A549 (cell line): Measurements from ENCODE around the gene SREBF1. TPM values are rescaled to one million over a fixed set of nuclear protein-coding genes. Genes with fewer than 3 reads are reported as not detected.

Experiments used
- ATAC-seq, 2 experiments: fragments of 200-7000 bp in 1 of 2; fragments of >200 bp in 1 of 2; cut with Nextera tagmentation in 1 of 2; cut with Tn5 transposase in 1 of 2; 3 replicates each; pipeline versions ENCODE4 v1.8.0 to v1.9.1; 2018 to 2020; ENCODE audit warnings: mild to moderate bottlenecking in 1 of 2, moderate library complexity in 1 of 2
- CTCF ChIA-PET: fragments of 300-600 bp; sonication (Branson Sonifier 250); formaldehyde crosslinking; extraction: SDS; loops from one replicate; lab custom pipeline; 2021; ENCODE audit warnings: antibody characterized with exemption, inconsistent platforms; lab: Yijun Ruan, JAX
- POLR2A ChIA-PET: fragments of 350-600 bp; formaldehyde crosslinking; extraction: SDS; loops from one replicate; lab custom pipeline; 2021; ENCODE audit warnings: antibody characterized with exemption, inconsistent platforms; lab: Yijun Ruan, JAX
- DNase-seq, 2 experiments: peaks; one replicate each; pipeline versions ENCODE4 v3.0.0 to v3.0.0-alpha.2; 2011 to 2016; ENCODE audit warnings: low read depth in 1 of 2, low spot score in 1 of 2
- FAIRE-seq: peaks from 2 replicates; lab custom pipeline; 2011; peaks lifted over from hg19 to GRCh38; lab: Jason Lieb, UNC
- H3K27ac ChIP-seq, 2 experiments: fragments of >200 bp; sonication (Bioruptor Twin); formaldehyde crosslinking; 3 replicates each; pipeline ENCODE4 v1.5.1; 2016 to 2017
- H3K4me1 ChIP-seq: fragments of >200 bp; sonication (Bioruptor Twin); formaldehyde crosslinking; 3 replicates; pipeline ENCODE4 v1.6.1; 2016
- H3K4me2 ChIP-seq: fragments of >200 bp; sonication (Bioruptor Twin); formaldehyde crosslinking; 3 replicates; pipeline ENCODE4 v1.6.1; 2016
- H3K4me3 ChIP-seq: fragments of >200 bp; sonication (Bioruptor Twin); formaldehyde crosslinking; 3 replicates; pipeline ENCODE4 v1.5.1; 2016
- H3K9me3 ChIP-seq: fragments of >200 bp; sonication (Bioruptor Twin); formaldehyde crosslinking; 3 replicates; pipeline ENCODE4 v1.6.1; 2016
- ATOH8 ChIP-seq: fragments of 250-450 bp; sonication (Bioruptor Pico); IDR thresholded peaks from 2 replicates; pipeline ENCODE4 v1.5.0; 2020; ENCODE audit warnings: low read depth, mild to moderate bottlenecking, moderate library complexity
- CEBPB ChIP-seq, 2 experiments: fragments of >200 bp in 1 of 2; sonication (Bioruptor Twin) in 1 of 2; formaldehyde crosslinking in 1 of 2; IDR thresholded peaks; 2 replicates each; pipeline ENCODE4 v1.6.1; 2012 to 2016
- CHD2 ChIP-seq: fragments of 150-350 bp; IDR thresholded peaks from 2 replicates; pipeline ENCODE4 v1.6.1; 2014; ENCODE audit warnings: low read length; ENCODE audit not compliant: partially characterized antibody
- CHD4 ChIP-seq: fragments of 200-600 bp; sonication (generic); IDR thresholded peaks from 2 replicates; pipeline ENCODE4 v1.6.1; 2016; ENCODE audit warnings: antibody characterized with exemption, mild to moderate bottlenecking, borderline replicate concordance
- EHF ChIP-seq: fragments of 250-450 bp; sonication (Bioruptor Pico); IDR thresholded peaks from 2 replicates; pipeline ENCODE4 v1.5.0; 2020; ENCODE audit warnings: mild to moderate bottlenecking
- EHMT2 ChIP-seq: fragments of 200-600 bp; sonication (generic); IDR thresholded peaks from 2 replicates; pipeline ENCODE4 v1.6.1; 2016; ENCODE audit warnings: antibody characterized with exemption, low read depth, mild to moderate bottlenecking, moderate library complexity
- FOSB ChIP-seq: fragments of 250-450 bp; sonication (Bioruptor Pico); IDR thresholded peaks from 2 replicates; pipeline ENCODE4 v1.5.0; 2020; ENCODE audit warnings: mild to moderate bottlenecking, moderate library complexity
- FOSL2 ChIP-seq, 2 experiments: fragments of 450-650 bp in 1 of 2; fragments of >200 bp in 1 of 2; sonication (Bioruptor Twin) in 1 of 2; formaldehyde crosslinking; IDR thresholded peaks; 2 replicates each; pipeline versions ENCODE4 v1.5.0 to v1.6.1; 2016 to 2020; ENCODE audit warnings: mild to moderate bottlenecking in 1 of 2, moderate library complexity in 1 of 2
- FOXS1 ChIP-seq: fragments of 250-450 bp; sonication (Bioruptor Pico); IDR thresholded peaks from 2 replicates; pipeline ENCODE4 v1.5.0; 2020; ENCODE audit warnings: mild to moderate bottlenecking, moderate library complexity
- GATA3 ChIP-seq: IDR thresholded peaks from 2 replicates; pipeline ENCODE4 v1.6.1; 2012; ENCODE audit warnings: borderline replicate concordance
- HES2 ChIP-seq: fragments of >200 bp; sonication (Bioruptor Twin); formaldehyde crosslinking; IDR thresholded peaks from 2 replicates; pipeline ENCODE4 v1.6.1; 2016
- HMGXB4 ChIP-seq: fragments of 250-450 bp; sonication (Bioruptor Pico); IDR thresholded peaks from 2 replicates; pipeline ENCODE4 v1.5.0; 2021; ENCODE audit warnings: mild to moderate bottlenecking, moderate library complexity, borderline replicate concordance
- HOXB13 ChIP-seq: fragments of 250-450 bp; sonication (Bioruptor Pico); IDR thresholded peaks from 2 replicates; pipeline ENCODE4 v1.5.0; 2020; ENCODE audit warnings: low read depth, mild to moderate bottlenecking, moderate library complexity
- KDM1A ChIP-seq: fragments of 200-600 bp; sonication (generic); IDR thresholded peaks from 2 replicates; pipeline ENCODE4 v1.6.1; 2016; ENCODE audit warnings: low read depth, mild to moderate bottlenecking
- MAX ChIP-seq: IDR thresholded peaks from 2 replicates; pipeline ENCODE4 v1.6.1; 2012
- NFE2L2 ChIP-seq: fragments of 150-350 bp; conservative IDR thresholded peaks from 2 replicates; pipeline ENCODE4 v1.6.1; 2014; ENCODE audit warnings: low read length
- NPAS2 ChIP-seq: fragments of 250-450 bp; sonication (Bioruptor Pico); IDR thresholded peaks from 2 replicates; pipeline ENCODE4 v1.8.0; 2022; ENCODE audit warnings: mild to moderate bottlenecking, moderate library complexity, borderline replicate concordance
- PHF8 ChIP-seq: fragments of 200-600 bp; sonication (generic); IDR thresholded peaks from 2 replicates; pipeline ENCODE4 v1.6.1; 2016; ENCODE audit warnings: low read depth, mild to moderate bottlenecking, antibody characterized with exemption, moderate library complexity, borderline replicate concordance
- POLR2AphosphoS2 ChIP-seq: conservative IDR thresholded peaks from 2 replicates; pipeline ENCODE4 v1.6.1; 2012; ENCODE audit warnings: low read length, improper control_type of control experiment, inconsistent platforms
- RAD21 ChIP-seq, 2 experiments: fragments of >200 bp in 1 of 2; sonication (Bioruptor Twin) in 1 of 2; formaldehyde crosslinking in 1 of 2; IDR thresholded peaks in 1 of 2; conservative IDR thresholded peaks in 1 of 2; 2 replicates in 1 of 2; 3 replicates in 1 of 2; pipeline ENCODE4 v1.6.1; 2012 to 2018; ENCODE audit warnings: inconsistent platforms in 1 of 2
- RNF2 ChIP-seq: fragments of 200-600 bp; sonication (generic); IDR thresholded peaks from 2 replicates; pipeline ENCODE4 v1.6.1; 2016; ENCODE audit warnings: low read depth, mild to moderate bottlenecking, antibody characterized with exemption, moderate library complexity, borderline replicate concordance
- SREBF2 ChIP-seq: fragments of 450-650 bp; IDR thresholded peaks from 2 replicates; pipeline ENCODE4 v1.6.1; 2014; ENCODE audit warnings: mild to moderate bottlenecking, moderate library complexity
- TFCP2L1 ChIP-seq: fragments of 250-450 bp; sonication (Bioruptor Pico); IDR thresholded peaks from 2 replicates; pipeline ENCODE4 v1.5.0; 2021; ENCODE audit warnings: mild to moderate bottlenecking
- TP53 ChIP-seq: fragments of 250-450 bp; sonication (Bioruptor Pico); IDR thresholded peaks from 2 replicates; pipeline ENCODE4 v1.5.0; 2021; ENCODE audit warnings: mild to moderate bottlenecking, moderate library complexity
- ZFP36 ChIP-seq: fragments of 450-650 bp; IDR thresholded peaks from 2 replicates; pipeline ENCODE4 v1.6.1; 2014; ENCODE audit warnings: borderline replicate concordance; ENCODE audit not compliant: partially characterized antibody
- ZSCAN20 ChIP-seq: fragments of 250-450 bp; sonication (Bioruptor Pico); IDR thresholded peaks from 2 replicates; pipeline ENCODE4 v1.8.0; 2022; ENCODE audit warnings: mild to moderate bottlenecking, moderate library complexity
- WGBS: methylation state at CpG from one replicate; pipeline ENCODE4 v1.1.6; 2017; ENCODE audit errors: missing lambda C conversion rate; 5-methylcytosine and 5-hydroxymethylcytosine counted together
- polyA plus RNA-seq, 4 experiments: library from polyadenylated mRNA; depleted of rRNA in 3 of 4; stranded (reverse); fragments of >200 nt; fragmentation: RNase III in 1 of 4; extraction: RNeasy Plus Mini Kit Qiagen cat#74134 plus additional on column Dnase treatment in 1 of 4; gene quantifications; 2 replicates in 3 of 4; 3 replicates in 1 of 4; pipeline ENCODE4 v1.2.3, GENCODE V29; 2011 to 2017

The SREBF1 gene
- polyA plus RNA-seq, 2 of the 4 experiments (the other 2 are of a cell fraction), result 47.4 to 159 TPM

- TF ChIP-seq HES2 (no peak), HOXB13 (CRISPR knock-in tag) (peak; percentile 84), PHF8 (peak; percentile 68; the same call in 1 of the 2 replicates), NFE2L2 (no peak), EHMT2 (no peak), MAX (peak; percentile 90), NPAS2 (CRISPR knock-in tag) (peak; percentile 67), FOXS1 (peak; percentile 73; the same call in 1 of the 2 replicates), RAD21 (conservative IDR thresholded peaks at IDR 0.05 in 1 of 2, IDR thresholded peaks at IDR 0.05 in 1 of 2) (no peak; a peak in 1 of 5 replicates)
Observed at GRCh38 chr17:17839791-17840707, 3.3 kb upstream of the SREBF1 start (continued).

GRCh38 chr17:17837966-17838962 lies 1.5 kb upstream of the SREBF1 start:
- peak overlapping the region; percentile 98 for H3K27ac ChIP-seq
- DNase-seq, result peak; percentile 77 to 85
- peak overlapping the region; percentile 93 for H3K4me2 ChIP-seq
- ChIA-PET CTCF (interaction anchor here (0.6 to 22.1 kb wide), 11 partner anchors 10 to 196 kb away, joined by 3 to 402 read pairs (median 4); no protein-coding TSS in a partner anchor), POLR2A (interaction anchor here (0.7 to 5.7 kb wide), 12 partner anchors 10 to 156 kb away, joined by 3 to 105 read pairs (median 10); no protein-coding TSS in a partner anchor)
- 47% methylated on average over 11 of the region's 11 CpGs for WGBS
- peaks cover 74% of the 10 kb centered on the region for H3K4me1 ChIP-seq
- TF ChIP-seq POLR2AphosphoS2, result peak; percentile 46; the same call in 1 of the 2 replicates
- TF ChIP-seq NFE2L2, result no peak
- TF ChIP-seq FOSL2 (IDR thresholded peaks at IDR 0.05), result no peak
- no peak for TF ChIP-seq FOSL2 (CRISPR knock-in tag; IDR thresholded peaks at IDR 0.05)
- peak; percentile 85 for TF ChIP-seq KDM1A
- TF ChIP-seq ZFP36, result peak; percentile 73
- TF ChIP-seq PHF8, result no peak
- TF ChIP-seq SREBF2, result no peak
- 0 out of 2 replicates have a peak, but pooled peaks have one; percentile 64 for TF ChIP-seq TFCP2L1 (CRISPR knock-in tag)
- TF ChIP-seq TP53 (CRISPR knock-in tag), result peak; percentile 32
- TF ChIP-seq FOXS1, result peak; percentile 51; the same call in 1 of the 2 replicates
- TF ChIP-seq EHF (CRISPR knock-in tag), result peak; percentile 39; the same call in 1 of the 2 replicates
- peak; percentile 82; the same call in 1 of the 2 replicates for TF ChIP-seq FOSB
- no peak for TF ChIP-seq EHMT2
- peak; percentile 66; the same call in 1 of the 2 replicates for TF ChIP-seq CHD4
- no peaks in the 10 kb centered on the region for H3K9me3 ChIP-seq
- FAIRE-seq, result no peak
- H3K4me3 ChIP-seq, result peak overlapping the region; percentile 6; the same call in 1 of the 3 replicates
- peak; percentile 14 to 21; a peak in 5 of 6 replicates for ATAC-seq

- WGBS, result 35% methylated on average over 3 of the region's 3 CpGs
- FAIRE-seq, result no peak
- Histone ChIP-seq H3K4me3 (peak overlapping the region; percentile 85), H3K4me2 (peak overlapping the region; percentile 93), H3K4me1 (peaks cover 80% of the 10 kb centered on the region), H3K9me3 (no peaks in the 10 kb centered on the region), H3K27ac (peak overlapping the region; percentile 98)
- peak; percentile 16 to 30 for ATAC-seq
- CTCF ChIA-PET, result interaction anchor here (0.6 to 22.1 kb wide), 11 partner anchors 9 to 197 kb away, joined by 3 to 402 read pairs (median 4); no protein-coding TSS in a partner anchor
- POLR2A ChIA-PET, result interaction anchor here (0.7 to 5.7 kb wide), 16 partner anchors 10 to 155 kb away, joined by 3 to 105 read pairs (median 12); partner anchors contain the start of genes DRC3 and TOM1L2
- peak; percentile 80 to 93 for DNase-seq
- TF ChIP-seq RNF2 (no peak), ATOH8 (CRISPR knock-in tag) (peak; percentile 54; the same call in 1 of the 2 replicates), CHD2 (peak; percentile 20), ZSCAN20 (CRISPR knock-in tag) (peak; percentile 81; the same call in 1 of the 2 replicates), HMGXB4 (CRISPR knock-in tag) (no peak), GATA3 (peak; percentile 37; the same call in 1 of the 2 replicates), TFCP2L1 (CRISPR knock-in tag) (0 out of 2 replicates have a peak, but pooled peaks have one; percentile 1), CEBPB (IDR thresholded peaks at IDR 0.05) (peak; percentile 51 to 89; a peak in 3 of 4 replicates)
Observed at GRCh38 chr17:17837380-17837821, 615 bp upstream of the SREBF1 start.
